ENCODE data around the gene SCN5A. TPM values are rescaled to one million over a fixed set of nuclear protein-coding genes. Genes with fewer than 3 reads are reported as not detected.

SCN5A gene
- polyA plus RNA-seq, 1 of the 3 experiments (the other 2 are of a cell fraction) = 0.18 TPM

DNA sequence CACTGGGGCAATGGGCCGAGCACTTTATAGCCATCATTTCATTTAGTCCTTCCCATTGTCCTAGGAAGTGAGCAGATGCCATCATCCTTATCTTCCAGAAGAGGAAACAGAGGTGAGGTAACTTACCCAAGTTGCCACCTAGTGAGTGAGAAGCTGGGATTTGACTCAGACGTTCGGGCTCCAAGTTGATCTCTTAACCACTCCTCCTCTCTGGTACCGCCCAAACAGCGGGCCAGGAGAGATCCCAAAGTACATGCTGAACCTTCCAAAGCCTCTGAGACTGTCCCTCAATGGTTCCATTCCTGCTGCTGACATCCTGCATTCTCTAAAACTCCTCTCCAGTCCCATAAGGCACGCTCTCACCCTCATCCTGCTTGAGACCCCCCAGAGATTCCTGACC lies 97.1 kb downstream of the SCN5A start (continued):
- TF ChIP-seq, protein P1, sequence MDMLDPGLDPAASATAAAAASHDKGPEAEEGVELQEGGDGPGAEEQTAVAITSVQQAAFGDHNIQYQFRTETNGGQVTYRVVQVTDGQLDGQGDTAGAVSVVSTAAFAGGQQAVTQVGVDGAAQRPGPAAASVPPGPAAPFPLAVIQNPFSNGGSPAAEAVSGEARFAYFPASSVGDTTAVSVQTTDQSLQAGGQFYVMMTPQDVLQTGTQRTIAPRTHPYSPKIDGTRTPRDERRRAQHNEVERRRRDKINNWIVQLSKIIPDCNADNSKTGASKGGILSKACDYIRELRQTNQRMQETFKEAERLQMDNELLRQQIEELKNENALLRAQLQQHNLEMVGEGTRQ (IDR thresholded peaks at IDR 0.05; ENCODE audit: borderline replicate concordance, low read depth, low read length) = no peak
- TF ChIP-seq GABPA (IDR thresholded peaks at IDR 0.05; ENCODE audit: low read depth) (no peak), NRF1 (IDR thresholded peaks at IDR 0.05; ENCODE audit: low read depth, low read length) (no peak), USF1 (IDR thresholded peaks at IDR 0.05; ENCODE audit: borderline replicate concordance, low read depth) (no peak), JUND (IDR thresholded peaks at IDR 0.05) (no peak), FOXM1 (IDR thresholded peaks at IDR 0.05; ENCODE audit: low read depth) (no peak), TCF12 (IDR thresholded peaks at IDR 0.05) (no peak)
- TF ChIP-seq, protein P2, sequence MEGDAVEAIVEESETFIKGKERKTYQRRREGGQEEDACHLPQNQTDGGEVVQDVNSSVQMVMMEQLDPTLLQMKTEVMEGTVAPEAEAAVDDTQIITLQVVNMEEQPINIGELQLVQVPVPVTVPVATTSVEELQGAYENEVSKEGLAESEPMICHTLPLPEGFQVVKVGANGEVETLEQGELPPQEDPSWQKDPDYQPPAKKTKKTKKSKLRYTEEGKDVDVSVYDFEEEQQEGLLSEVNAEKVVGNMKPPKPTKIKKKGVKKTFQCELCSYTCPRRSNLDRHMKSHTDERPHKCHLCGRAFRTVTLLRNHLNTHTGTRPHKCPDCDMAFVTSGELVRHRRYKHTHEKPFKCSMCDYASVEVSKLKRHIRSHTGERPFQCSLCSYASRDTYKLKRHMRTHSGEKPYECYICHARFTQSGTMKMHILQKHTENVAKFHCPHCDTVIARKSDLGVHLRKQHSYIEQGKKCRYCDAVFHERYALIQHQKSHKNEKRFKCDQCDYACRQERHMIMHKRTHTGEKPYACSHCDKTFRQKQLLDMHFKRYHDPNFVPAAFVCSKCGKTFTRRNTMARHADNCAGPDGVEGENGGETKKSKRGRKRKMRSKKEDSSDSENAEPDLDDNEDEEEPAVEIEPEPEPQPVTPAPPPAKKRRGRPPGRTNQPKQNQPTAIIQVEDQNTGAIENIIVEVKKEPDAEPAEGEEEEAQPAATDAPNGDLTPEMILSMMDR (IDR thresholded peaks at IDR 0.05) = no peak
- TF ChIP-seq, protein P3, sequence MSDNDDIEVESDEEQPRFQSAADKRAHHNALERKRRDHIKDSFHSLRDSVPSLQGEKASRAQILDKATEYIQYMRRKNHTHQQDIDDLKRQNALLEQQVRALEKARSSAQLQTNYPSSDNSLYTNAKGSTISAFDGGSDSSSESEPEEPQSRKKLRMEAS (IDR thresholded peaks at IDR 0.05; ENCODE audit: low read depth) = no peak

DNA sequence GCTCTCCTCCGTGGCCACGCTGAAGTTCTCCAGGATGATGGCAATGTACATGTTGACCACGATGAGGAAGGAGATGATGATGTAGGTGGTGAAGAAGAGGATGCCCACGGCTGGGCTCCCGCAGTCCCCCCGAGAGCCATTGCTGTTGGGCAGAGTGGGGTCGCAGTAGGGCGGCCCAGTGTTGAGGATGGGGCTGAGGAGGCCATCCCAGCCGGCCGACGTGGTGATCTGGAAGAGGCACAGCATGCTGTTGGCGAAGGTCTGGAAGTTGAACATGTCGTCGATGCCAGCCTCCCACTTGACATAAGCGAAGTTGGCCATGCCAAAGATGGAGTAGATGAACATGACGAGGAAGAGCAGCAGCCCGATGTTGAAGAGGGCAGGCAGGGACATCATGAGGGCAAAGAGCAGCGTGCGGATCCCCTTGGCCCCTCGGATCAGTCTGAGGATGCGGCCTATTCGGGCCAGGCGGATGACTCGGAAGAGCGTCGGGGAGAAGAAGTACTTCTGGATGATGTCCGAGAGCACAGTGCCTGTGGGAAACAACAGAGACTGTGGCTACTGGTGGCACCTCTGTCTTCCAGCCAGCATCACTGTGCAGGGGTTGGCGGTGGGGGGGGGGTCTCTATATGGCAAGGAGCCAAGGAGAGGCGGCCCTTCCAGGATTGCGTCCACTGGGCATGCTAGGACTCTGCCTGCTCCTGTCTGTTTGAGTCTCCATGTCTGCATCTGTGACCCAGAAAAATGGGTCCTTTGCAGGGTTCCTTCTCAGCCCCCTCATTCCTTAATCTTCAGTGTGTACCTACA lies 98.3 kb downstream of the SCN5A start:
- Histone ChIP-seq H3K9me2 (no peaks in the 10 kb centered on the region), H2AFZ (ENCODE audit: low read depth) (no peak overlapping the region), H3K9me3 (no peaks in the 10 kb centered on the region), H3K4me2 (no peak overlapping the region), H3K36me3 (replicated peaks in 1 of 2; ENCODE audit: control insufficient read depth in 1 of 2, insufficient read depth in 2 of 2, low read length in 1 of 2) (no peaks in the 10 kb centered on the region), H3K9ac (no peak overlapping the region), H3K27ac (ENCODE audit: low read depth in 2 of 2, low read length in 1 of 2) (no peak overlapping the region), H3K79me2 (ENCODE audit: insufficient read depth) (no peaks in the 10 kb centered on the region), H3K27me3 (ENCODE audit: insufficient read depth) (no peaks in the 10 kb centered on the region), H3F3A (replicated peaks; ENCODE audit: insufficient read depth) (no peaks in the 10 kb centered on the region), H4K20me1 (ENCODE audit: insufficient read depth) (no peaks in the 10 kb centered on the region), H3K4me3 (ENCODE audit: low read depth in 2 of 2, low read length in 1 of 2) (no peak overlapping the region), H3K4me1 (ENCODE audit: control insufficient read depth in 1 of 2, insufficient read depth in 2 of 2, low read depth in 1 of 2, low read length in 1 of 2) (no peaks in the 10 kb centered on the region; a peak in 1 of 4 replicates)
- TF ChIP-seq RXRA (IDR thresholded peaks at IDR 0.05; ENCODE audit: borderline replicate concordance, low read depth) (no peak), FOSL2 (IDR thresholded peaks at IDR 0.05; ENCODE audit: borderline replicate concordance, low read depth) (no peak), CHD2 (IDR thresholded peaks at IDR 0.05; ENCODE audit: low read length, partially characterized antibody) (no peak)
- DNase-seq = no peak
- WGBS (ENCODE audit: low lambda C conversion rate) = 60% methylated on average over 18 of the region's 30 CpGs
- POLR2A ChIA-PET = no interaction called here
- CTCF ChIA-PET = interaction anchor here (1.6 kb wide), 1 partner anchor 99 kb away, joined by 5 read pairs; no protein-coding TSS in a partner anchor

All from SK-N-SH (cell line).